Natural killer cell (primary cell): ENCODE results near the gene BARHL1. TPM values are rescaled to one million over a fixed set of nuclear protein-coding genes. Genes with fewer than 3 reads are reported as not detected.

ENCODE experiments used
- ATAC-seq, 3 donors: fragments of 150-1000 bp in 2 of 3; fragments of 200-7000 bp in 1 of 3; cut with Tn5 transposase; 1 replicate in 1 of 3; 2 replicates in 2 of 3; pipeline ENCODE4 v1.10.0; 2021; ENCODE audit warnings: mild to moderate bottlenecking in 2 of 3, moderate library complexity in 2 of 3
- DNase-seq, 2 donors: peaks; one replicate each; pipeline versions ENCODE4 v3.0.0 to v3.0.0-alpha.2; 2013 to 2021; ENCODE audit warnings: mixed read lengths in 1 of 2
- H3K27ac ChIP-seq: one replicate; pipeline ENCODE4 v1.5.1; 2013; ENCODE audit warnings: mild to moderate bottlenecking, low read length
- H3K27me3 ChIP-seq: one replicate; pipeline ENCODE4 v1.6.1; 2013; ENCODE audit warnings: low read length; ENCODE audit not compliant: control insufficient read depth, insufficient read depth
- H3K36me3 ChIP-seq: one replicate; pipeline ENCODE4 v1.6.1; 2013; ENCODE audit warnings: low read length; ENCODE audit not compliant: control insufficient read depth, insufficient read depth
- H3K4me1 ChIP-seq: one replicate; pipeline ENCODE4 v1.6.1; 2013; ENCODE audit warnings: low read length; ENCODE audit not compliant: control insufficient read depth, insufficient read depth
- H3K4me3 ChIP-seq: one replicate; pipeline ENCODE4 v1.5.1; 2013; ENCODE audit warnings: low read length
- H3K9me3 ChIP-seq: one replicate; pipeline ENCODE4 v1.6.1; 2013; ENCODE audit warnings: low read length; ENCODE audit not compliant: control insufficient read depth, insufficient read depth
- H3K27ac Mint-ChIP-seq, 2 donors: one replicate each; pipeline ENCODE4 v1.8.0; 2022; ENCODE audit warnings: mild to moderate bottlenecking in 2 of 2, mixed read lengths in 2 of 2, moderate library complexity in 1 of 2
- H3K27me3 Mint-ChIP-seq, 2 donors: one replicate each; pipeline ENCODE4 v1.8.0; 2022; ENCODE audit warnings: low read depth in 2 of 2, mixed read lengths in 2 of 2
- H3K36me3 Mint-ChIP-seq: one replicate; pipeline ENCODE4 v1.8.0; 2022; ENCODE audit warnings: mixed read lengths
- H3K4me1 Mint-ChIP-seq, 2 donors: one replicate each; pipeline ENCODE4 v1.8.0; 2022; ENCODE audit warnings: mixed read lengths in 2 of 2
- H3K4me3 Mint-ChIP-seq: one replicate; pipeline ENCODE4 v1.8.0; 2022; ENCODE audit warnings: mild to moderate bottlenecking, moderate library complexity, mixed read lengths
- H3K9me3 Mint-ChIP-seq, 2 donors: one replicate each; pipeline ENCODE4 v1.8.0; 2022; ENCODE audit warnings: mixed read lengths in 2 of 2
- CTCF ChIP-seq: fragments of 200-600 bp; IDR thresholded peaks from one replicate; pipeline ENCODE4 v1.8.0; 2022; ENCODE audit warnings: antibody characterized with exemption
- WGBS: methylation state at CpG from one replicate; pipeline ENCODE4 v1.1.7; 2013; ENCODE audit warnings: missing lambda C conversion rate; ENCODE audit not compliant: insufficient coverage; 5-methylcytosine and 5-hydroxymethylcytosine counted together
- intact Hi-C: fragments of 100-400 bp; cut with micrococcal nuclease; formaldehyde crosslinking; loops from one replicate; pipeline ENCODE4 v1.14.2; 2022
- total RNA-seq, 4 donors: library from RNA; stranded (reverse); fragments of 120-200 nt in 1 of 4; gene quantifications; one replicate each; pipeline versions ENCODE4 v1.2.3 to v1.2.4, GENCODE V29; 2013 to 2022

BARHL1 gene
- total RNA-seq, 3 donors from 2014 or later (not counting 1 experiment from before 2014, with no cell fraction given) = not detected

GRCh38 chr9:132627594-132627993 lies 45.2 kb downstream of the BARHL1 start:
- H3K36me3 ChIP-seq = peaks cover 42% of the 10 kb centered on the region
- no peak for DNase-seq
- intact Hi-C loops = no loop called here

GRCh38 chr9:132628746-132629145 lies 46.3 kb downstream of the BARHL1 start:
- no peak overlapping the region for H3K27ac ChIP-seq
- Mint-ChIP-seq H3K27me3 (no peaks in the 10 kb centered on the region), H3K36me3 (peaks cover 47% of the 10 kb centered on the region), H3K4me1 (peaks cover 4 to 5% of the 10 kb centered on the region in 2 donors), H3K4me3 (no peak overlapping the region), H3K9me3 (no peaks in the 10 kb centered on the region), H3K27ac (no peak overlapping the region)
- no peaks in the 10 kb centered on the region for H3K4me1 ChIP-seq
- no peak for TF ChIP-seq CTCF
- intact Hi-C loops = no loop called here
- peaks cover 39% of the 10 kb centered on the region for H3K36me3 ChIP-seq
- WGBS = 84% methylated on average over 7 of the region's 8 CpGs
- no peaks in the 10 kb centered on the region for H3K9me3 ChIP-seq
- no peak overlapping the region for H3K4me3 ChIP-seq
- H3K27me3 ChIP-seq = no peaks in the 10 kb centered on the region
- ATAC-seq = no peak
- no peak for DNase-seq

More at GRCh38 chr9:132627594-132627993, 45.2 kb downstream of the BARHL1 start:
- Mint-ChIP-seq H3K36me3 (peaks cover 47% of the 10 kb centered on the region), H3K4me1 (peaks cover 4 to 5% of the 10 kb centered on the region in 2 donors), H3K4me3 (no peak overlapping the region), H3K9me3 (no peaks in the 10 kb centered on the region), H3K27ac (no peak overlapping the region), H3K27me3 (no peaks in the 10 kb centered on the region)
- Histone ChIP-seq H3K27ac (no peak overlapping the region), H3K9me3 (no peaks in the 10 kb centered on the region), H3K27me3 (no peaks in the 10 kb centered on the region), H3K4me1 (no peaks in the 10 kb centered on the region), H3K4me3 (no peak overlapping the region)
- 96% methylated on average over 11 of the region's 11 CpGs for WGBS
- no peak for TF ChIP-seq CTCF
- no peak for ATAC-seq

- Histone ChIP-seq H3K4me1 (no peaks in the 10 kb centered on the region), H3K9me3 (no peaks in the 10 kb centered on the region), H3K36me3 (peaks cover 37% of the 10 kb centered on the region), H3K27ac (no peak overlapping the region), H3K27me3 (no peaks in the 10 kb centered on the region), H3K4me3 (no peak overlapping the region)
- H3K9me3 Mint-ChIP-seq = no peaks in the 10 kb centered on the region
- no peak overlapping the region for H3K4me3 Mint-ChIP-seq
- H3K4me1 Mint-ChIP-seq = peaks cover 4 to 5% of the 10 kb centered on the region in 2 donors
- H3K36me3 Mint-ChIP-seq = peaks cover 47% of the 10 kb centered on the region
- WGBS = 94% methylated on average over 9 of the region's 9 CpGs
- H3K27ac Mint-ChIP-seq = no peak overlapping the region
- no peaks in the 10 kb centered on the region for H3K27me3 Mint-ChIP-seq
- ATAC-seq = no peak
- intact Hi-C loops = no loop called here
- no peak for TF ChIP-seq CTCF
- no peak for DNase-seq
Measured at GRCh38 chr9:132630116-132630515, 47.7 kb downstream of the BARHL1 start.

GRCh38 chr9:132630811-132631210 lies 48.4 kb downstream of the BARHL1 start:
- no peaks in the 10 kb centered on the region for H3K9me3 Mint-ChIP-seq
- H3K27ac ChIP-seq = no peak overlapping the region
- intact Hi-C loops = no loop called here
- no peak overlapping the region for H3K4me3 Mint-ChIP-seq
- no peak for TF ChIP-seq CTCF
- no peaks in the 10 kb centered on the region for H3K9me3 ChIP-seq
- ATAC-seq (no peak), DNase-seq (no peak)
- H3K27ac Mint-ChIP-seq = no peak overlapping the region
- peaks cover 31% of the 10 kb centered on the region for H3K36me3 ChIP-seq
- H3K4me3 ChIP-seq = no peak overlapping the region
- peaks cover 41% of the 10 kb centered on the region for H3K36me3 Mint-ChIP-seq
- H3K27me3 ChIP-seq = no peaks in the 10 kb centered on the region
- H3K27me3 Mint-ChIP-seq = no peaks in the 10 kb centered on the region
- 93% methylated on average over 3 of the region's 3 CpGs for WGBS
- H3K4me1 ChIP-seq = no peaks in the 10 kb centered on the region
- peaks cover 4 to 5% of the 10 kb centered on the region in 2 donors for H3K4me1 Mint-ChIP-seq
